Cardiac muscle cell (in vitro differentiated cells and primary cell): ENCODE results near the gene MRPL51. TPM values are rescaled to one million over a fixed set of nuclear protein-coding genes. Genes with fewer than 3 reads are reported as not detected.
A peak's percentile ranks its signal among the peaks of the same experiment; 100 is the strongest.

Experiments
- DNase-seq, 2 donors: peaks; one replicate each; pipeline versions ENCODE4 v3.0.0 to v3.0.0-alpha.2; 2010 to 2017; ENCODE audit warnings: low read depth in 1 of 2, low spot score in 1 of 2
- H3K27ac ChIP-seq: fragments of 200-600 bp; sonication (generic); 2 replicates; pipeline ENCODE4 v1.5.1; 2016
- H3K27me3 ChIP-seq: fragments of 200-600 bp; sonication (generic); 2 replicates; pipeline ENCODE4 v1.6.0; 2016; ENCODE audit warnings: control low read depth
- H3K36me3 ChIP-seq: fragments of 200-600 bp; sonication (generic); 2 replicates; pipeline ENCODE4 v1.5.1; 2016; ENCODE audit warnings: control low read depth
- H3K4me1 ChIP-seq: fragments of 200-600 bp; sonication (generic); 2 replicates; pipeline ENCODE4 v1.8.1; 2017; ENCODE audit warnings: low read depth, mild to moderate bottlenecking, mixed run types
- H3K4me3 ChIP-seq: fragments of 200-600 bp; sonication (generic); 2 replicates; pipeline ENCODE4 v1.5.1; 2016; ENCODE audit warnings: mild to moderate bottlenecking
- H3K9me3 ChIP-seq: fragments of 200-600 bp; sonication (generic); 2 replicates; pipeline ENCODE4 v1.5.1; 2017; ENCODE audit warnings: low read depth, mild to moderate bottlenecking, control low read depth
- CTCF ChIP-seq: IDR thresholded peaks from 2 replicates; pipeline ENCODE4 v1.5.1; 2012; ENCODE audit warnings: low read depth, mild to moderate bottlenecking, low read length
- polyA plus RNA-seq: library from polyadenylated mRNA; unstranded; fragments of >200 nt; fragmentation: Nextera tagmentation; extraction: Ambion mirVana; gene quantifications from 2 replicates; pipeline ENCODE4 v1.2.1, GENCODE V29; 2016
- total RNA-seq: library from RNA; depleted of rRNA; stranded (reverse); fragments of >200 nt; gene quantifications from 2 replicates; pipeline ENCODE4 v1.2.3, GENCODE V29; 2016

Gene MRPL51
- total and polyA plus RNA-seq, 2 experiments from 2014 or later, result 75.1 to 279 TPM

DNA sequence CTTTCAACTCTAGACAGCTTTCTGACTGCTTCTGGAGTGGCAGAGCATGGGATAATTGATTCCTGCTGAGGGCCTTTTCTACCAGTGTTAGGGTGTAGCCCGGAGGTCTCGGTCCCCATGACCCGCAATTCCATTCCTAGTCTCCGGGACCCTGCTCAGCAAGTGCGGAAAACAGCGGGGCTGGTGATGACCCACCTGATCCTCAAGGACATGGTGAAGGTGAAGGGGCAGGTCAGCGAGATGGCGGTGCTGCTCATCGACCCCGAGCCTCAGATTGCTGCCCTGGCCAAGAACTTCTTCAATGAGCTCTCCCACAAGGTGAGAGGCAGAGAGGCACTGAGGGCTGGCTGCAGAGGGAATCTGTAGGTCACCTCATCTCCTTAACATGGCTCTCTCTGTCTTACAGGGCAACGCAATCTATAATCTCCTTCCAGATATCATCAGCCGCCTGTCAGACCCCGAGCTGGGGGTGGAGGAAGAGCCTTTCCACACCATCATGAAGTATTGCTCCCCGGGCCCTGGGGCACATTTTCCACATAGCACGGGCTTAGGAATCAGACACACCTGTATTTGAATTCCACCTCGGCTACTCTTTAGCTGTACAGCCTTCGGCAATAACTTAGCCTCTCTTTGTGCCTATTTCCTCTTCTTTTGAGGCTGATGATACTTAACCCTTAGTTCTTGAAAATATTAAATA, 35.6 kb upstream of the MRPL51 start:
- no peak for DNase-seq
- TF ChIP-seq CTCF, result no peak
- no peaks in the 10 kb centered on the region for H3K9me3 ChIP-seq
- no peaks in the 10 kb centered on the region for H3K27me3 ChIP-seq
- H3K27ac ChIP-seq, result peak overlapping the region; percentile 32
- H3K4me3 ChIP-seq, result no peak overlapping the region
- peaks cover 67% of the 10 kb centered on the region for H3K36me3 ChIP-seq
- peaks cover 15% of the 10 kb centered on the region for H3K4me1 ChIP-seq

DNA sequence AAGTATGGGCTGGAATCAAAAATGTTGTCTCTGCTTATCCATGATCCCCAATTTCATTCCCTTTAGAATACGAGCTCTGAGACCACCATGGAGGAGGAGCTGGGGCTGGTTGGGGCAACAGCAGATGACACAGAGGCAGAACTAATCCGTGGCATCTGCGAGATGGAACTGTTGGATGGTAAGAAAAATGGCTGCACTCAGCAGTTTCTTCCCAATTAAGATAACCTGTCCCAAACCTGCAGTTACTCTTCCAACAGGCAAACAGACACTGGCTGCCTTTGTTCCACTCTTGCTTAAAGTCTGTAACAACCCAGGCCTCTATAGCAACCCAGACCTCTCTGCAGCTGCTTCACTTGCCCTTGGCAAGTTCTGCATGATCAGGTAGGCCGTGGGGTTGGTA, 34.6 kb upstream of the MRPL51 start:
- no peak for DNase-seq
- Histone ChIP-seq H3K36me3 (peaks cover 73% of the 10 kb centered on the region), H3K4me3 (no peak overlapping the region), H3K4me1 (peaks cover 14% of the 10 kb centered on the region), H3K27ac (no peak overlapping the region), H3K27me3 (no peaks in the 10 kb centered on the region), H3K9me3 (no peaks in the 10 kb centered on the region)
- TF ChIP-seq CTCF, result no peak

GRCh38 chr12:6526766-6527525, 33.9 kb upstream of the MRPL51 start:
- no peaks in the 10 kb centered on the region for H3K27me3 ChIP-seq
- H3K9me3 ChIP-seq, result no peaks in the 10 kb centered on the region
- no peak overlapping the region for H3K27ac ChIP-seq
- no peak overlapping the region for H3K4me3 ChIP-seq
- TF ChIP-seq CTCF, result no peak
- DNase-seq, result no peak
- H3K36me3 ChIP-seq, result peaks cover 81% of the 10 kb centered on the region
- peaks cover 6% of the 10 kb centered on the region for H3K4me1 ChIP-seq

GRCh38 chr12:6526201-6526600, 33.1 kb upstream of the MRPL51 start:
- peaks cover 88% of the 10 kb centered on the region for H3K36me3 ChIP-seq
- H3K27ac ChIP-seq, result no peak overlapping the region
- no peak overlapping the region for H3K4me3 ChIP-seq
- H3K4me1 ChIP-seq, result no peaks in the 10 kb centered on the region
- H3K27me3 ChIP-seq, result no peaks in the 10 kb centered on the region
- no peaks in the 10 kb centered on the region for H3K9me3 ChIP-seq
- no peak for TF ChIP-seq CTCF
- no peak for DNase-seq

- no peaks in the 10 kb centered on the region for H3K4me1 ChIP-seq
- H3K4me3 ChIP-seq, result no peak overlapping the region
- DNase-seq, result no peak
- no peak for TF ChIP-seq CTCF
- H3K9me3 ChIP-seq, result no peaks in the 10 kb centered on the region
- H3K27ac ChIP-seq, result no peak overlapping the region
- H3K36me3 ChIP-seq, result peaks cover 79% of the 10 kb centered on the region
- no peaks in the 10 kb centered on the region for H3K27me3 ChIP-seq
Measured at GRCh38 chr12:6524648-6525047, 31.6 kb upstream of the MRPL51 start.
